ENCODE data around the gene DDAH1. TPM values are rescaled to one million over a fixed set of nuclear protein-coding genes. Genes with fewer than 3 reads are reported as not detected.

Gene DDAH1
- total and polyA plus RNA-seq, 2 of the 4 experiments (the other 2 are of a cell fraction): 78.0 to 94.5 TPM

DNA sequence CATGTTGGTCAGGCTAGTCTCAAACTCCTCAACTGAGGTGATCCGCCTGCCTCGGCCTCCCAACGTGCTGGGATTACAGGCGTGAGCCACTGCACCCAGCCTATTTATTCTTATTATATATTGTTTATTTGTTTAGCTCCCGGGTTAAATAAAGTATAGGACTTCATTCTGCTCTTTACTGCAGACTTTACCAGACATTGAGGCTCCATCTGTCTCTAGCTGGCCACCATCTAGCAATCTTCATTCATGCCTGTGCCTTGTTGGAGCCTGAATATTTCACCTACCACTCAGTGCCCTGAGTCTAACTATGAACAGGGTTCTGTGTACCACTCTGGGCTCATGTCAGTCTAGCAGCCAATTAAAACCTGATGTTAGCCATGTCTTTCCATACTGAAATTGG lies 2.1 kb upstream of the DDAH1 start:
- dilution Hi-C loops (cut with HindIII; ENCODE audit: low sequenced_read_pairs, unreplicated experiment) (no loop called here), in situ Hi-C loops (cut with MboI; ENCODE audit: low sequenced_read_pairs) (loop anchor here (10.0 kb wide), 1 partner anchor 108 kb away; no protein-coding TSS in a partner anchor), intact Hi-C loops (cut with micrococcal nuclease) (no loop called here)
- Histone ChIP-seq H3K4me1 (ENCODE audit: control insufficient read depth, insufficient read depth, low read length) (peaks cover 5% of the 10 kb centered on the region), H2BK5ac (ENCODE audit: low read depth, low read length, poor library complexity, severe bottlenecking) (no peak overlapping the region), H3K18ac (ENCODE audit: low read depth, low read length) (no peak overlapping the region), H3K27me3 (ENCODE audit: control insufficient read depth, insufficient read depth, low read length) (no peaks in the 10 kb centered on the region), H2AK9ac (replicated peaks; ENCODE audit: low read depth, low read length, poor library complexity) (no peak overlapping the region), H3K4me3 (ENCODE audit: insufficient read depth, low read depth, low read length) (no peak overlapping the region), H2BK120ac (ENCODE audit: low read depth, low read length) (no peak overlapping the region), H3K4me2 (ENCODE audit: low read depth, low read length) (no peak overlapping the region), H3K9me1 (ENCODE audit: insufficient read depth, low read length) (peaks cover 6% of the 10 kb centered on the region), H2BK15ac (ENCODE audit: low read depth, low read length) (no peak overlapping the region), H3K36me3 (ENCODE audit: control insufficient read depth, insufficient read depth, low read length) (no peaks in the 10 kb centered on the region), H3K23ac (ENCODE audit: low read depth, low read length) (no peak overlapping the region), H4K8ac (ENCODE audit: low read depth in 2 of 2, low read length in 2 of 2) (no peak overlapping the region), H4K91ac (ENCODE audit: insufficient read depth, low read depth, low read length) (no peak overlapping the region), H4K5ac (ENCODE audit: low read depth, low read length) (no peak overlapping the region), H3K14ac (replicated peaks; ENCODE audit: low read depth, low read length) (peak overlapping the region; percentile 44; the same call in 1 of the 2 replicates), H3K56ac (ENCODE audit: extremely low read depth, insufficient read depth, low read length) (no peak overlapping the region), H2BK20ac (ENCODE audit: low read depth, low read length) (no peak overlapping the region), H3K79me1 (ENCODE audit: low read depth in 1 of 2, low read length in 2 of 2) (peaks cover 26 to 68% of the 10 kb centered on the region in 2 experiments), H3K27ac (ENCODE audit: insufficient read depth, low read length) (no peak overlapping the region), H4K20me1 (ENCODE audit: insufficient read depth, low read length) (peaks cover 7% of the 10 kb centered on the region; the same call in 1 of the 2 replicates), H3K9ac (ENCODE audit: low read depth, low read length) (no peak overlapping the region), H2AFZ (replicated peaks; ENCODE audit: low read length, poor library complexity) (no peak overlapping the region), H3K4ac (ENCODE audit: low read depth, low read length) (peak overlapping the region; percentile 36; the same call in 1 of the 2 replicates), H3K9me3 (ENCODE audit: control insufficient read depth, insufficient read depth, low read length) (no peaks in the 10 kb centered on the region), H2AK5ac (ENCODE audit: low read depth, low read length) (no peak overlapping the region)
- DNase-seq (no peak), ATAC-seq (ENCODE audit: low read depth) (no peak)
- TF ChIP-seq FOS (IDR thresholded peaks at IDR 0.05; ENCODE audit: low read depth, low read length): no peak
- no peak for TF ChIP-seq NFE2L2 (IDR thresholded peaks at IDR 0.05; ENCODE audit: low read depth, low read length)
- no peak for TF ChIP-seq POLR2A (IDR thresholded peaks at IDR 0.05; ENCODE audit: low read depth, low read length)
- TF ChIP-seq MAFK (IDR thresholded peaks at IDR 0.05; ENCODE audit: low read depth, low read length): no peak
- TF ChIP-seq, protein P1, sequence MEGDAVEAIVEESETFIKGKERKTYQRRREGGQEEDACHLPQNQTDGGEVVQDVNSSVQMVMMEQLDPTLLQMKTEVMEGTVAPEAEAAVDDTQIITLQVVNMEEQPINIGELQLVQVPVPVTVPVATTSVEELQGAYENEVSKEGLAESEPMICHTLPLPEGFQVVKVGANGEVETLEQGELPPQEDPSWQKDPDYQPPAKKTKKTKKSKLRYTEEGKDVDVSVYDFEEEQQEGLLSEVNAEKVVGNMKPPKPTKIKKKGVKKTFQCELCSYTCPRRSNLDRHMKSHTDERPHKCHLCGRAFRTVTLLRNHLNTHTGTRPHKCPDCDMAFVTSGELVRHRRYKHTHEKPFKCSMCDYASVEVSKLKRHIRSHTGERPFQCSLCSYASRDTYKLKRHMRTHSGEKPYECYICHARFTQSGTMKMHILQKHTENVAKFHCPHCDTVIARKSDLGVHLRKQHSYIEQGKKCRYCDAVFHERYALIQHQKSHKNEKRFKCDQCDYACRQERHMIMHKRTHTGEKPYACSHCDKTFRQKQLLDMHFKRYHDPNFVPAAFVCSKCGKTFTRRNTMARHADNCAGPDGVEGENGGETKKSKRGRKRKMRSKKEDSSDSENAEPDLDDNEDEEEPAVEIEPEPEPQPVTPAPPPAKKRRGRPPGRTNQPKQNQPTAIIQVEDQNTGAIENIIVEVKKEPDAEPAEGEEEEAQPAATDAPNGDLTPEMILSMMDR (conservative IDR thresholded peaks at IDR 0.05; ENCODE audit: low read depth, low read length): no peak
- TF ChIP-seq, protein P2, sequence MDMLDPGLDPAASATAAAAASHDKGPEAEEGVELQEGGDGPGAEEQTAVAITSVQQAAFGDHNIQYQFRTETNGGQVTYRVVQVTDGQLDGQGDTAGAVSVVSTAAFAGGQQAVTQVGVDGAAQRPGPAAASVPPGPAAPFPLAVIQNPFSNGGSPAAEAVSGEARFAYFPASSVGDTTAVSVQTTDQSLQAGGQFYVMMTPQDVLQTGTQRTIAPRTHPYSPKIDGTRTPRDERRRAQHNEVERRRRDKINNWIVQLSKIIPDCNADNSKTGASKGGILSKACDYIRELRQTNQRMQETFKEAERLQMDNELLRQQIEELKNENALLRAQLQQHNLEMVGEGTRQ (IDR thresholded peaks at IDR 0.05; ENCODE audit: low read depth, low read length): no peak
- no peak for TF ChIP-seq MXI1 (IDR thresholded peaks at IDR 0.05; ENCODE audit: borderline replicate concordance, low read depth, low read length)
- no peak for TF ChIP-seq RAD21 (IDR thresholded peaks at IDR 0.05; ENCODE audit: low read length)
- no peak for TF ChIP-seq BHLHE40 (IDR thresholded peaks at IDR 0.05; ENCODE audit: low read depth, low read length)
- no peak for TF ChIP-seq RCOR1 (IDR thresholded peaks at IDR 0.05; ENCODE audit: insufficient replicate concordance, low read length)
- no peak for TF ChIP-seq RFX5 (IDR thresholded peaks at IDR 0.05; ENCODE audit: low read depth, low read length)
- no CpG with 5 or more reads among the region's 5 CpGs for WGBS, 2 experiments (ENCODE audit: extremely low coverage in 2 of 2, insufficient read length in 1 of 2)
- BruUV-seq (replicated peaks): no TSS peak
- CTCF ChIA-PET: interaction anchor here (1.1 to 1.4 kb wide), 2 partner anchors 123 to 158 kb away, joined by 3 to 4 read pairs; no protein-coding TSS in a partner anchor
- POLR2A ChIA-PET (ENCODE audit: unreplicated experiment): interaction anchor here (0.6 kb wide), 1 partner anchor 104 kb away, joined by 7 read pairs; no protein-coding TSS in a partner anchor
